Parathyroid adenoma (tissue), 2 donors: ENCODE results near the gene KCNMB2.

Experiments
- H2AFZ ChIP-seq: fragments of 300-600 bp; sonication (generic); one replicate; pipeline ENCODE4 v1.7.0; 2017; ENCODE audit warnings: antibody characterized with exemption, mild to moderate bottlenecking
- H3K27ac ChIP-seq: fragments of 300-600 bp; sonication (generic); one replicate; pipeline ENCODE4 v1.7.0; 2017
- H3K27me3 ChIP-seq: fragments of 300-600 bp; sonication (generic); one replicate; pipeline ENCODE4 v1.7.0; 2017; ENCODE audit warnings: low read length; ENCODE audit not compliant: control insufficient read depth, insufficient read depth
- H3K36me3 ChIP-seq: fragments of 300-600 bp; sonication (generic); one replicate; pipeline ENCODE4 v1.7.0; 2017; ENCODE audit warnings: low read length; ENCODE audit not compliant: control insufficient read depth, insufficient read depth
- H3K4me1 ChIP-seq: fragments of 300-600 bp; sonication (generic); one replicate; pipeline ENCODE4 v1.7.0; 2017; ENCODE audit warnings: control low read depth
- H3K4me2 ChIP-seq: fragments of 300-600 bp; sonication (generic); one replicate; pipeline ENCODE4 v1.7.0; 2017; ENCODE audit warnings: low read length
- H3K4me3 ChIP-seq: fragments of 300-600 bp; sonication (generic); one replicate; pipeline ENCODE4 v1.7.0; 2017; ENCODE audit warnings: low read depth, low read length
- H3K79me2 ChIP-seq: fragments of 300-600 bp; sonication (generic); one replicate; pipeline ENCODE4 v1.7.0; 2017; ENCODE audit warnings: control low read depth
- H3K9ac ChIP-seq: fragments of 300-600 bp; sonication (generic); one replicate; pipeline ENCODE4 v1.7.0; 2017; ENCODE audit warnings: mild to moderate bottlenecking
- H3K9me3 ChIP-seq: fragments of 300-600 bp; sonication (generic); one replicate; pipeline ENCODE4 v1.7.0; 2017; ENCODE audit warnings: low read length; ENCODE audit not compliant: control insufficient read depth
- TF ChIP-seq, protein P1 (sequence below): fragments of 300-600 bp; sonication (generic); IDR thresholded peaks from one replicate; pipeline ENCODE4 v1.7.0; 2017; ENCODE audit warnings: antibody characterized with exemption, mild to moderate bottlenecking
- donor health status: primary hyperparathyroidism.

KCNMB2 gene

GRCh38 chr3:178833695-178834094 is 297.5 kb downstream of the KCNMB2 start:
- Histone ChIP-seq H3K36me3 (no peaks in the 10 kb centered on the region), H3K9ac (no peak overlapping the region)

DNA sequence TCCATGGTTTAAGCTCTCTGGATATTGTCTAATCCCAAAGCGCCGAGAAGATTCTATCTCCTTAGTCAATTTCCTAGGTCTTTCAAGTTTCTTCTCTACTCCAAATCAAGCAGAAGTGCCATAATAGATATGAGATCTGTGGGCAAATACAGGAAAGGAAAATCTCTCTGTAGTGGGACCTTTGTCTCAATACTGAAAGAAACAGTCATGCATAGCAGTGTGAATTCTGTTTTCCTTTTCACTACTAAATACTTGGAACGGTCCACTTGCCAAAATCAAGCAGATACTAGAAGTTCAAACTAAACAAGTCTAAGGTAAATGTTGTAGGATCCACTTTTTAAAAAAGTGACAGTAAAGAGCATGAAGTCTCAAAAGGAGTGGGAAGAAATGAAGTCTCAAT is 298.8 kb downstream of the KCNMB2 start:
- Histone ChIP-seq H2AFZ (no peak overlapping the region), H3K9me3 (no peaks in the 10 kb centered on the region), H3K4me1 (no peaks in the 10 kb centered on the region), H3K9ac (no peak overlapping the region), H3K27ac (no peak overlapping the region), H3K4me3 (no peak overlapping the region), H3K4me2 (no peak overlapping the region), H3K79me2 (no peaks in the 10 kb centered on the region), H3K27me3 (no peaks in the 10 kb centered on the region), H3K36me3 (no peaks in the 10 kb centered on the region)
- TF ChIP-seq, protein P1, sequence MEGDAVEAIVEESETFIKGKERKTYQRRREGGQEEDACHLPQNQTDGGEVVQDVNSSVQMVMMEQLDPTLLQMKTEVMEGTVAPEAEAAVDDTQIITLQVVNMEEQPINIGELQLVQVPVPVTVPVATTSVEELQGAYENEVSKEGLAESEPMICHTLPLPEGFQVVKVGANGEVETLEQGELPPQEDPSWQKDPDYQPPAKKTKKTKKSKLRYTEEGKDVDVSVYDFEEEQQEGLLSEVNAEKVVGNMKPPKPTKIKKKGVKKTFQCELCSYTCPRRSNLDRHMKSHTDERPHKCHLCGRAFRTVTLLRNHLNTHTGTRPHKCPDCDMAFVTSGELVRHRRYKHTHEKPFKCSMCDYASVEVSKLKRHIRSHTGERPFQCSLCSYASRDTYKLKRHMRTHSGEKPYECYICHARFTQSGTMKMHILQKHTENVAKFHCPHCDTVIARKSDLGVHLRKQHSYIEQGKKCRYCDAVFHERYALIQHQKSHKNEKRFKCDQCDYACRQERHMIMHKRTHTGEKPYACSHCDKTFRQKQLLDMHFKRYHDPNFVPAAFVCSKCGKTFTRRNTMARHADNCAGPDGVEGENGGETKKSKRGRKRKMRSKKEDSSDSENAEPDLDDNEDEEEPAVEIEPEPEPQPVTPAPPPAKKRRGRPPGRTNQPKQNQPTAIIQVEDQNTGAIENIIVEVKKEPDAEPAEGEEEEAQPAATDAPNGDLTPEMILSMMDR: no peak

More at GRCh38 chr3:178833695-178834094, 297.5 kb downstream of the KCNMB2 start:
- Histone ChIP-seq H2AFZ (no peak overlapping the region), H3K4me1 (no peaks in the 10 kb centered on the region), H3K27ac (no peak overlapping the region), H3K27me3 (no peaks in the 10 kb centered on the region), H3K4me2 (no peak overlapping the region), H3K79me2 (no peaks in the 10 kb centered on the region), H3K4me3 (no peak overlapping the region), H3K9me3 (no peaks in the 10 kb centered on the region)
- TF ChIP-seq, protein P1: no peak

DNA sequence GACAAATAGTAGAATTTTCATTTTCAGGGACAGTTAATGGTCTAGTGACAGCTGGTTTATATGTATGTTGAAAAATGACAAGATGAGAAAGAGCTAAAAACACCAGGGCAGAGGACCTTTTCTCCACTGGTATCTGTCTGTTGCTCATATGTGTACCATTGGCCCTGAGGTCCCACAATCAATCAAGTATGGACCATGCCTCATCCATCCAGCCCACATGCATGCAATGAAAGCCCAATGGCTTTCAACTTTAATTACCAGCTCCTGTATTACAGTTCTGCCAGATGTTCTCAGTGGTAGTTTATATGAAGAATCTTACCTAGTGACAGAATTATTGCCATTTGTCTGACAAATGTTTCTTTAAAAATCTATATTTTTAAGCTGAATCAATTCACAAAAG is 301.3 kb downstream of the KCNMB2 start:
- no peak overlapping the region for H3K27ac ChIP-seq
- TF ChIP-seq, protein P1: no peak

GRCh38 chr3:178840586-178840985 is 304.4 kb downstream of the KCNMB2 start:
- Histone ChIP-seq H2AFZ (no peak overlapping the region), H3K4me3 (no peak overlapping the region)

More for the DNA sequence above, 301.3 kb downstream of the KCNMB2 start:
- Histone ChIP-seq H2AFZ (no peak overlapping the region), H3K36me3 (no peaks in the 10 kb centered on the region), H3K4me1 (no peaks in the 10 kb centered on the region), H3K4me3 (no peak overlapping the region), H3K27me3 (no peaks in the 10 kb centered on the region), H3K9ac (no peak overlapping the region), H3K79me2 (no peaks in the 10 kb centered on the region), H3K4me2 (no peak overlapping the region), H3K9me3 (no peaks in the 10 kb centered on the region)

GRCh38 chr3:178841011-178841410 is 304.8 kb downstream of the KCNMB2 start:
- Histone ChIP-seq H3K9me3 (no peaks in the 10 kb centered on the region), H3K4me3 (no peak overlapping the region)
- TF ChIP-seq, protein P1: no peak

More at GRCh38 chr3:178840586-178840985, 304.4 kb downstream of the KCNMB2 start:
- no peak overlapping the region for H3K4me2 ChIP-seq
- TF ChIP-seq, protein P1: no peak
- H3K4me1 ChIP-seq: no peaks in the 10 kb centered on the region
- H3K79me2 ChIP-seq: no peaks in the 10 kb centered on the region
- H3K36me3 ChIP-seq: no peaks in the 10 kb centered on the region
- H3K27me3 ChIP-seq: no peaks in the 10 kb centered on the region
- H3K9ac ChIP-seq: no peak overlapping the region
- H3K9me3 ChIP-seq: no peaks in the 10 kb centered on the region
- no peak overlapping the region for H3K27ac ChIP-seq

More at GRCh38 chr3:178841011-178841410, 304.8 kb downstream of the KCNMB2 start:
- Histone ChIP-seq H3K9ac (no peak overlapping the region), H3K27ac (no peak overlapping the region), H3K27me3 (no peaks in the 10 kb centered on the region), H2AFZ (no peak overlapping the region), H3K36me3 (no peaks in the 10 kb centered on the region), H3K4me1 (no peaks in the 10 kb centered on the region), H3K79me2 (no peaks in the 10 kb centered on the region), H3K4me2 (no peak overlapping the region)
